Trophoblast cell (in vitro differentiated cells and primary cell): ENCODE data around the gene PRR7.

Source experiments
- DNase-seq, 2 donors: peaks; one replicate each; pipeline ENCODE4 v3.0.0-alpha.2; 2016
- H2AFZ ChIP-seq: 2 replicates; pipeline ENCODE4 v1.6.1; 2013; ENCODE audit warnings: low read length, moderate library complexity, mild to moderate bottlenecking; ENCODE audit not compliant: insufficient read depth, poor library complexity
- H2AK5ac ChIP-seq: 2 replicates; pipeline ENCODE4 v1.6.1; 2013; ENCODE audit warnings: mild to moderate bottlenecking, low read length
- H2BK120ac ChIP-seq: 2 replicates; pipeline ENCODE4 v1.6.1; 2013; ENCODE audit warnings: low read length, mild to moderate bottlenecking, moderate library complexity; ENCODE audit not compliant: insufficient read depth, poor library complexity
- H2BK12ac ChIP-seq: 2 replicates; pipeline ENCODE4 v1.6.1; 2013; ENCODE audit warnings: mild to moderate bottlenecking, low read length, moderate library complexity
- H2BK5ac ChIP-seq: 2 replicates; pipeline ENCODE4 v1.6.1; 2013; ENCODE audit warnings: low read length, low read depth, moderate library complexity, mild to moderate bottlenecking; ENCODE audit not compliant: poor library complexity
- H3K14ac ChIP-seq: 2 replicates; pipeline ENCODE4 v1.6.1; 2013; ENCODE audit warnings: mild to moderate bottlenecking, low read length
- H3K18ac ChIP-seq: 2 replicates; pipeline ENCODE4 v1.6.1; 2013; ENCODE audit warnings: mild to moderate bottlenecking, low read length
- H3K23ac ChIP-seq: 2 replicates; pipeline ENCODE4 v1.6.1; 2013; ENCODE audit warnings: low read length
- H3K27ac ChIP-seq: 2 replicates; pipeline ENCODE4 v1.5.1; 2013; ENCODE audit warnings: low read depth, mild to moderate bottlenecking, inconsistent platforms, low read length, moderate library complexity
- H3K27me3 ChIP-seq: 2 replicates; pipeline ENCODE4 v1.6.1; 2013; ENCODE audit warnings: inconsistent platforms, mild to moderate bottlenecking, low read length, moderate library complexity; ENCODE audit not compliant: insufficient read depth
- H3K36me3 ChIP-seq, 2 experiments: 1 replicate in 1 of 2; 2 replicates in 1 of 2; pipeline ENCODE4 v1.6.1; 2013; ENCODE audit warnings: low read length in 2 of 2, mild to moderate bottlenecking in 2 of 2, moderate library complexity in 1 of 2; ENCODE audit not compliant: insufficient read depth in 2 of 2, control insufficient read depth in 1 of 2
- H3K4ac ChIP-seq: 2 replicates; pipeline ENCODE4 v1.6.1; 2013; ENCODE audit warnings: low read depth, mild to moderate bottlenecking, low read length, moderate library complexity
- H3K4me1 ChIP-seq, 2 experiments: 1 replicate in 1 of 2; 2 replicates in 1 of 2; pipeline ENCODE4 v1.6.1; 2013; ENCODE audit warnings: low read length in 2 of 2, mild to moderate bottlenecking in 2 of 2, moderate library complexity in 1 of 2; ENCODE audit not compliant: insufficient read depth in 2 of 2, control insufficient read depth in 1 of 2
- H3K4me2 ChIP-seq: 2 replicates; pipeline ENCODE4 v1.6.1; 2013; ENCODE audit warnings: inconsistent platforms, mild to moderate bottlenecking, low read length, moderate library complexity
- H3K4me3 ChIP-seq: 2 replicates; pipeline ENCODE4 v1.5.1; 2013; ENCODE audit warnings: mild to moderate bottlenecking, low read depth, low read length, inconsistent platforms
- H3K79me1 ChIP-seq: one replicate; pipeline ENCODE4 v1.6.1; 2013; ENCODE audit warnings: low read length
- H3K79me2 ChIP-seq: 2 replicates; pipeline ENCODE4 v1.6.1; 2013; ENCODE audit warnings: low read length, mild to moderate bottlenecking; ENCODE audit not compliant: control insufficient read depth, insufficient read depth, poor library complexity
- H3K9ac ChIP-seq: 2 replicates; pipeline ENCODE4 v1.6.1; 2013; ENCODE audit warnings: mild to moderate bottlenecking, low read length
- H3K9me3 ChIP-seq: 2 replicates; pipeline ENCODE4 v1.6.1; 2013; ENCODE audit warnings: low read depth, mild to moderate bottlenecking, control low read depth, inconsistent platforms, low read length; ENCODE audit not compliant: insufficient read depth
- H4K12ac ChIP-seq: 2 replicates; pipeline ENCODE4 v1.6.1; 2013; ENCODE audit warnings: low read depth, mild to moderate bottlenecking, low read length, moderate library complexity
- H4K8ac ChIP-seq: 2 replicates; pipeline ENCODE4 v1.6.1; 2013; ENCODE audit warnings: low read depth, mild to moderate bottlenecking, low read length, moderate library complexity
- H4K91ac ChIP-seq: one replicate; pipeline ENCODE4 v1.6.1; 2013; ENCODE audit warnings: low read depth, mild to moderate bottlenecking, low read length, moderate library complexity
- WGBS: extraction: QIAGEN DNeasy Blood & Tissue Kit; methylation state at CpG from one replicate; pipeline ENCODE4 v1.1.7; 2013; ENCODE audit warnings: missing lambda C conversion rate; ENCODE audit not compliant: insufficient read length, insufficient coverage; ENCODE audit errors: extremely low coverage; 5-methylcytosine and 5-hydroxymethylcytosine counted together

The PRR7 gene

DNA sequence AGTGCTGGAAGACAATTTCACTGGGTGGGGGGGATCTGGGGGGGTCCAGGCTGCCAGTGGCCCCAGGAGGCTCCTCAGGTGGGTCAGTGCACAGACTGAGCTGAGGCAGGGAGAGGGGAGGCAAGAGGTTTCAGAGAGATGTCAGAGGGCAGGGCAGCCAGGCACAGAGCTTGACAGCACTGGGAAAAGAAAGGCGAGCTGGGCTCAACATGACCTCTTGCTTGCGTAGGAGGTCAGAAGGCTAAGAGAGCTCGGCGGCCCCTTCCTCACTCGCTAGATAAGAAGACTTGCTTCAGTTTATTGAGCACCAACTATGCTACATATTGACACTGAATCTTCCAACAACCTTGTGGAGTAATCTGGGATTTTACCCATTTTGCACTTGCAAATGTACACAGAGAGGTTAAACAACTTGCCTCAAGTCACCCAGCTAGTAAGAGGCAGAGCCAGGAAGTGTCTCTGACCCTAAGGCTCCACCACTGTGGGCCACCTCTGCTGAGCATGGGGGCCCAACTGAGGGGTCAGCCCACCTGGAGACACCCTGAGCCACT is 47.3 kb downstream of the PRR7 start:
- Histone ChIP-seq H4K91ac (peak overlapping the region; percentile 71), H2AFZ (no peak overlapping the region), H3K4me3 (no peak overlapping the region), H3K23ac (no peak overlapping the region), H3K79me1 (peaks cover 44% of the 10 kb centered on the region), H3K27ac (peak overlapping the region; percentile 97), H2BK12ac (peak overlapping the region; percentile 44), H4K8ac (peak overlapping the region; percentile 43), H3K4me1 (peaks cover 42 to 56% of the 10 kb centered on the region in 2 experiments), H4K12ac (no peak overlapping the region), H2BK120ac (peak overlapping the region; percentile 37), H3K4me2 (peak overlapping the region; percentile 32), H2BK5ac (peak overlapping the region; percentile 53), H3K14ac (peak overlapping the region; percentile 63), H3K36me3 (peaks cover 64 to 66% of the 10 kb centered on the region in 2 experiments), H2AK5ac (no peak overlapping the region), H3K9me3 (no peaks in the 10 kb centered on the region), H3K18ac (peak overlapping the region; percentile 59), H3K79me2 (peaks cover 21% of the 10 kb centered on the region), H3K27me3 (no peaks in the 10 kb centered on the region), H3K4ac (peak overlapping the region; percentile 38), H3K9ac (peak overlapping the region; percentile 44)
- no CpG with 5 or more reads among the region's 5 CpGs for WGBS
- peak in 1 of 2 donors; percentile 26 for DNase-seq

DNA sequence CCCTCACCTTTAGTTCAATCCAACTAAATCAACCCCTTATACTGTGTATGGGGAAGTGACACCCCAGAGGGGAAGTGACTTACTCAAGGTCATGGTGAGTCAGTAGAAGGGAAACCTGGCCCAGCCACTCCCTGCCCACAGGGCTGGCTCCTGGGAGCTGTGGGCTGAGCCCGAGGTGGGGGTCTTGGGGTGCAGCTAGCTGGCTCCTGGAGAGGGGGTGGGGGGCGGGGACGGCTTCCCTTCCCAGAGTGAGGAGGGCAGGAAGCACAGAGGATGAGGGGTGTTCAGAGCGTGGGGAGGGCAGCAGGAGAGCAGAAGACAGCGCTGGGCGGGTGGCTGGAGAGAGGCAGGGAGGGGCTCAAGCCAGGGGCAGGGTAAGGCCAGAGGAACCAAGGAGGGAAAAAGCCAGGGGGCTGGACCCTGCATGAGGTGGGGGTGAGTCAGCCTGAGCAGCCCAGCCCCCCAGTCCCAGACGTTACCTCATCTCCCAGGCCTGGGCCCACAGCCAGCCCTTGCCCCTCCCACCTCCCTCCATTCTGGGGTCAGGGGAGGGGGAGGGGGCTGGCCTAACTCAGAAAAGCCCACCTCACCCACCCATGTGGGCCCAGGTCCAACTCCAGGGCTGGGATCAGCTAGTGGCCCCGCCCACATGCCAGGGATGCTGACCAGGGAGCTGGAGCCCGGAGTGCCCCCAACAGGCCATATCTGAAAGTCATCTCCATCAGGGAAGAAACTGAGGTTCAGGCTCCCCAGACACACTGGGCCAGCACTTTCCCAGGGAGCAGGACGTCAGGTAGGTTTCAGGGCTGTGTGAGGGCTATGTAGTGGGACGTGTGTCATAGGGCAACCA is 48.0 kb downstream of the PRR7 start:
- Histone ChIP-seq H3K36me3 (peaks cover 57 to 59% of the 10 kb centered on the region in 2 experiments), H3K4ac (peak overlapping the region; percentile 90), H3K27me3 (no peaks in the 10 kb centered on the region), H4K12ac (peak overlapping the region; percentile 61), H3K14ac (peak overlapping the region; percentile 94), H3K9me3 (no peaks in the 10 kb centered on the region), H3K4me1 (peaks cover 42 to 56% of the 10 kb centered on the region in 2 experiments), H2AFZ (peak overlapping the region; percentile 28), H4K8ac (peak overlapping the region; percentile 86), H3K4me2 (peak overlapping the region; percentile 75), H4K91ac (peak overlapping the region; percentile 90), H2BK12ac (peak overlapping the region; percentile 55), H3K23ac (no peak overlapping the region), H2BK120ac (peak overlapping the region; percentile 78), H3K9ac (peak overlapping the region; percentile 46), H3K79me2 (peaks cover 21% of the 10 kb centered on the region), H3K27ac (peak overlapping the region; percentile 97), H2BK5ac (peak overlapping the region; percentile 96), H3K4me3 (no peak overlapping the region), H3K18ac (peak overlapping the region; percentile 91), H3K79me1 (peaks cover 44% of the 10 kb centered on the region), H2AK5ac (peak overlapping the region; percentile 88)
- no CpG with 5 or more reads among the region's 11 CpGs for WGBS
- DNase-seq = peak in 1 of 2 donors; percentile 31

DNA sequence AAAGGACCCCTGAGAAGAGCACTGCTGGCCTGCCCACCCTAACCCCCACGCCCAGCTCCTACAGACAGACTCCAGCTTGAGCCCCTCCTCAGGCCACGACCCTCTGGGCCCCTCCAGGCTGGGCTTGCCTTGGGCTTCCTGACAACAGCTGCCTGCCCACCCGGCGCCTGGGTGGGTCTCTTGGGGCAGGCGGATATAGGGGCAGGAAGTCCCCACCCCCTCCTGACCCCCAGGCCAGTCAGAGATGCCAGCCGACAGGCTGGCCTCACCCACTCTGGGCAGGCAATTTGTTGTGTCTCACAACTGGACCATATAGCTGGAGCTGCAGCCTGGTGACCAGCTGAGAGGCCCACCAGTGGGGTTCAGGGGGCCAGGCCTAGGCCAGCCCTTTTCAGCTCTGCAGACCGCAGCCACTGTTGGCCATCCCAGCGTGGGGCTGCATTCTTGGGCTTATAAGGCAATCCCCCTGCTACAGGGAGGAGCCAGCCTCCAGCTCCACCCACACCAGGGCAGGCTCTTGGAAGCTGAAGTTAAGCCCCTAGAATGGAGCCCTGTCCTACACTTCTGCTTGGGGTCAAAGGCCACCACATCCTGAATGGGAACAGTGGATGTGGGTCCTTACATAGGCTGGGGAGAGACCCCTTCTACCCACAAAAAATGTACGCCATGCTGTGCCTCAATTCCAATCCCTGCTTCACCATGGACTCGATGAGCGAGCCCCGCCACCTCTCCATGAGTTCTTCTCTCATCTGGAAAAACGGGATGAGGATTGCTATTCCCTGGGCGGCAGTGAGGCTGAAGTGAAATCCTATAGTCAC is 48.8 kb downstream of the PRR7 start:
- no peak for DNase-seq
- peak overlapping the region; percentile 84 for H4K12ac ChIP-seq
- peaks cover 21% of the 10 kb centered on the region for H3K79me2 ChIP-seq
- no peaks in the 10 kb centered on the region for H3K9me3 ChIP-seq
- no peaks in the 10 kb centered on the region for H3K27me3 ChIP-seq
- peak overlapping the region; percentile 76 for H3K4me3 ChIP-seq
- H2BK5ac ChIP-seq = peak overlapping the region; percentile 96
- H3K4me2 ChIP-seq = peak overlapping the region; percentile 75
- peak overlapping the region; percentile 98 for H4K91ac ChIP-seq
- peaks cover 44% of the 10 kb centered on the region for H3K79me1 ChIP-seq
- peak overlapping the region; percentile 28 for H2AFZ ChIP-seq
- peak overlapping the region; percentile 97 for H2BK120ac ChIP-seq
- H3K36me3 ChIP-seq = peaks cover 48 to 51% of the 10 kb centered on the region in 2 experiments
- H2AK5ac ChIP-seq = peak overlapping the region; percentile 88
- H3K23ac ChIP-seq = no peak overlapping the region
- H2BK12ac ChIP-seq = peak overlapping the region; percentile 55
- peak overlapping the region; percentile 95 for H3K18ac ChIP-seq
- WGBS = no CpG with 5 or more reads among the region's 14 CpGs
- peak overlapping the region; percentile 90 for H3K4ac ChIP-seq
- peak overlapping the region; percentile 97 for H3K14ac ChIP-seq
- peak overlapping the region; percentile 95 for H3K9ac ChIP-seq
- peak overlapping the region; percentile 97 for H3K27ac ChIP-seq
- peak overlapping the region; percentile 91 for H4K8ac ChIP-seq
- H3K4me1 ChIP-seq = peaks cover 42 to 56% of the 10 kb centered on the region in 2 experiments
